ENCODE results near the gene FAM162A.

DNA sequence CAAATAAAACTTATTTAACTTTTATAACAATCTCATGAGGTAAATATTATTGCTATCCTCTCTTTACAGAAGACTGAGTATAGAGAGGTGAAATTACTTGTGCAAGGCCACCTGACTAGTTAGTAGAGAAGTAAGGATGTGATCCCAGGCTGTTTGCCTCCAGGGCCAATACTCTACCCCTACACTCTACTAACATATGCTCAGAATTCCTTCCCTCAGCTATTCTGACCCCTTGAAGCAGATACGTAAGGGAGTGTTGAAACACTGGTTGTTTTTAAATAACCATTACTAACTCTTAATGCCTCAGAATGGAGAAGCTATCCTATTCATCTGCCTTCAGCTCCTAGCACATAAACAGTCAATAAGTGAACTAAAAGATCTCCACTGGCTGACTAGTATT, 34.8 kb upstream of the FAM162A start:
- TF ChIP-seq, protein P1, sequence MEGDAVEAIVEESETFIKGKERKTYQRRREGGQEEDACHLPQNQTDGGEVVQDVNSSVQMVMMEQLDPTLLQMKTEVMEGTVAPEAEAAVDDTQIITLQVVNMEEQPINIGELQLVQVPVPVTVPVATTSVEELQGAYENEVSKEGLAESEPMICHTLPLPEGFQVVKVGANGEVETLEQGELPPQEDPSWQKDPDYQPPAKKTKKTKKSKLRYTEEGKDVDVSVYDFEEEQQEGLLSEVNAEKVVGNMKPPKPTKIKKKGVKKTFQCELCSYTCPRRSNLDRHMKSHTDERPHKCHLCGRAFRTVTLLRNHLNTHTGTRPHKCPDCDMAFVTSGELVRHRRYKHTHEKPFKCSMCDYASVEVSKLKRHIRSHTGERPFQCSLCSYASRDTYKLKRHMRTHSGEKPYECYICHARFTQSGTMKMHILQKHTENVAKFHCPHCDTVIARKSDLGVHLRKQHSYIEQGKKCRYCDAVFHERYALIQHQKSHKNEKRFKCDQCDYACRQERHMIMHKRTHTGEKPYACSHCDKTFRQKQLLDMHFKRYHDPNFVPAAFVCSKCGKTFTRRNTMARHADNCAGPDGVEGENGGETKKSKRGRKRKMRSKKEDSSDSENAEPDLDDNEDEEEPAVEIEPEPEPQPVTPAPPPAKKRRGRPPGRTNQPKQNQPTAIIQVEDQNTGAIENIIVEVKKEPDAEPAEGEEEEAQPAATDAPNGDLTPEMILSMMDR (IDR thresholded peaks at IDR 0.05; ENCODE audit: poor library complexity, severe bottlenecking): no peak
- TF ChIP-seq EP300 (conservative IDR thresholded peaks at IDR 0.05; ENCODE audit: poor library complexity, severe bottlenecking) (no peak), SMC3 (conservative IDR thresholded peaks at IDR 0.05; ENCODE audit: poor library complexity) (no peak), EZH2 (IDR thresholded peaks at IDR 0.05; ENCODE audit: borderline replicate concordance, insufficient read depth, low read length, poor library complexity, severe bottlenecking) (no peak)

All from neural cell (in vitro differentiated cells).